ENCODE measurements around the gene LPAR2.
A peak's percentile ranks its signal among the peaks of the same experiment; 100 is the strongest.

The LPAR2 gene

GRCh38 chr19:19653597-19654147 lies 25.7 kb upstream of the LPAR2 start:
- DNase-seq (ENCODE audit: low spot score) = no peak

DNA sequence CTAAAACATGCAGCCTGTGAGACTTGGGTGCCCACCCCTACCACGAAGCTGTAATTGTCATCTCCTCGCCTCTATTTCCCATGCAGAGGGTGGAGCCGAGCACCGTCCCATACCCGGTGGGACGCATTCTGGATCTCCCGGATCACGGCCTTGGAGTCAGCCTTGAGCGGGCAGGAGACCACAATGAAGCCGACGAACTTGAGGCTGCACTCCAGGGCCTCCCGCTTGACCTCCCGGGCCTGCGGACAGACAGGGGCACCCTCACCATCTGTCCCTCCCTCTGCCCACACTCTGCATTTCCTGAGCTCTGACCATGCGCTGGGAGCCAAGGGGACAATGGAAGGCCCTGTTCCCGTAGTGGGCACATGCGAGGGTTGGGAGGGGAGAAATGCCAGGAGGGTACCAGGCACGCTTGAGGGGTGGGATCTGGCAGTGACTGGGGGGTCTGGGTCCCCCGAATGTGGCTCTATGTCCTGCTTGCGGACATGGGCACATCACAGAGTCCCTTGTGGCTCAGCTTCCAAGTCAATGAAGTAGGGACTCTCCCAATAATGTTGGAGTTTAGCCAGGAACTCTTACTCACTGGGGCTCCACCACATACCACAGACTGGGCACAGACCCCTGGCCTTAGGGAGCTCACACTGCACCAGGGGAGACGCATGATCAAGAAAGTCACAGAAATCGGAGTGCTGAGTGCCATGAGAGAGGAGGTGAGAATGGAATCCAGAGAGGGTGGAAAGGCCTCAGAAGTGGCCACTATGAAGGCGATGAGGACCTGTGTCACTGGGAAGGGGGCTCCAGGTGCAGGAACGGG lies 24.7 kb upstream of the LPAR2 start:
- DNase-seq (ENCODE audit: low spot score) = no peak

DNA sequence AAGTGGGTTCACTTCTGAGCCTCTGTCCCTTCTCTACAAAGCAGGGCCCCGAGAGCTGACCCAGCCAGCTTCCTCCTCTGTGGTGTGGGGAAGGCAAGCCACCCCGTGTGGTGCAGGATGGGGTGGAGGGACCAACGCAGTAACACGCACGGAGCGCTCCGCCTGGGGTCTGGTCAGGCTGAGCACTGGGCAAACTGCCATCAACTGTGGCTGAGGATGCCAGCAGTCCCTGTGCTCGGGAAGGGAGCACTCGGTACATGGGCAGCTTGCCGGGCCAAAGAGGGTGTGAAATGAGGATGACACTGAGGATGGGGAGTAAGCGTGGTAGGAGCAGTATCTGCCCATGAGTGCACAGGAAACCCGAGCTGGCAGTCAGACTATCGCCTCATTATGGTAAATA lies 23.1 kb upstream of the LPAR2 start:
- DNase-seq (ENCODE audit: low spot score) = no peak

DNA sequence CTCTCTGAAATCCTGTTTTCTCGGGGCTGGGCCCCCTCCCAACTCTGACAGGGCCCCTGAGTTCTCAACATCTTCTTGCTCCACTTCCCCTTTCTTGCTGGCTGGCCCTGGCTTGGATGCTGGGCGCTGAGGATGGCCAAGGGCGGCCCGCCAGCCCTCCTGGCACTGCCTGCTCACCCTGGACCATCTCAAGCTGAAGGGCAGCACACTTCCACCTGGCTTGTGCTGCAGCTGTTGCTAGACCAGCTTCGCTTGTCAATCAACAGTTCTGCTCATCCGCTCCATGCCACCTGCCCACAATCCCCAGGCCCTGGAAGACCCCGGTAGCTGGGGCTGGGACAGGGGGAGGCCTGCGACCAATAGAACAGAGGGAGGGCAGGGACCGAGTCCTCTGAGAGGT lies 22.3 kb upstream of the LPAR2 start:
- DNase-seq (ENCODE audit: low spot score) = no peak

DNA sequence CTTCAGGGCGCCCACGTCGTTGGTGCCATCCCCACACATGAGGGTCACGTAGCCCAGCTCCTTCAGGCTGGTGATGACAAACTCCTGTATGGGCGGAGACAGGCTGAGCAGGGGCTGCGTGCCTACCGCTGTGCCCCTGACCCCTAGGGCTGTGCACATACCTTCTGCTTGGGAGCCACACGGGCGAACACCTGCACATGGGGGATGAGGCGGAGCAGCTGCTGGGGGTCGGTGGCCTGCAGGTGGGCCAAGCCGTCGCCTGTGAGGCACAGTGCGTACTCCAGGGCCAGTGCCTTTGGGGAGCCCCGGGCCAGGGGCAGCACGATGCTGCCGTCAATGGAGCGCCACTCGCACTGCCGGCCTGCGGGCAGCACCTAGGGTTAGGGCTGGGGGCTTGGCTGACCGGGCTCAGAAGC lies 21.6 kb upstream of the LPAR2 start:
- no peak for DNase-seq (ENCODE audit: low spot score)

GRCh38 chr19:19649155-19649554 lies 21.1 kb upstream of the LPAR2 start:
- no peak for DNase-seq (ENCODE audit: low spot score)

DNA sequence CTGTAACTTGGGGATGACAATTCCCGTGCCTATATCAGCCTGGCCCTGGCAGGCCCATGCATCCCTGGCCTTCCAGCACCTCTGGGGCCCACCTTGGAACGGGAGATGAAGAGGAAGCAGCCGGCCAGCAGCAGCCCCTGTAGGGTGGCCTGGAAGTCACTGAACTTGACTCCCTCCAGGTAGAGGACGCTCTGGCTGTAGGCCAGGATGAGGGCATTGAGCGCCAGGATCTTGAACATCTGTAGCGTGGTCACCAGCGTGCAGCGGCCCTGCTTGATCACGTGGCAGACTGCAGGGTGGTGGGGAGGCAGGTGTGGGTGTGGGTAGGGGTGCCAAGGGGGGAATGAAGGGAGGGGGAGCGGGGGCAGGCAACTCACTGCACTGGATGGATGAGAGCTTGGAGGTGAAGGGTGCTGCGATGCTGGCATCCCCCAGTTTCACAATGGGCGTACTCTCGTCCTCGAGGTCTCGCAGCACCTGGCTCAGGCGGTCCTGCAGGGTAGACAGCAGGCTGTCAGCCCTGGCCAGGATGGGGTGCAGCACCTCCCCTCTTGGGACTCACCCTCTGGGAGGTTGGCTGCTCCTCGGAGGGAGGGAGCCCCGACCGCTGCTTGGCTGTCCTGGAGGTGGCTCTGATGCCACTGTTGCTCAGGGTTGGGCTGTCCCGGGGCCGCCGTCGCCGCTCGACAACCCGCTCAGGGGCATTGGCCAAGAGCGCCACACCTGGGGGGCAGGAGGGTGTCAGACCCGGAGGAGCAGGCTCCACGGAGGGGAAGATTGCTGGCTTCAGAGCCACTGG lies 19.2 kb upstream of the LPAR2 start:
- DNase-seq (ENCODE audit: low spot score) = no peak

DNA sequence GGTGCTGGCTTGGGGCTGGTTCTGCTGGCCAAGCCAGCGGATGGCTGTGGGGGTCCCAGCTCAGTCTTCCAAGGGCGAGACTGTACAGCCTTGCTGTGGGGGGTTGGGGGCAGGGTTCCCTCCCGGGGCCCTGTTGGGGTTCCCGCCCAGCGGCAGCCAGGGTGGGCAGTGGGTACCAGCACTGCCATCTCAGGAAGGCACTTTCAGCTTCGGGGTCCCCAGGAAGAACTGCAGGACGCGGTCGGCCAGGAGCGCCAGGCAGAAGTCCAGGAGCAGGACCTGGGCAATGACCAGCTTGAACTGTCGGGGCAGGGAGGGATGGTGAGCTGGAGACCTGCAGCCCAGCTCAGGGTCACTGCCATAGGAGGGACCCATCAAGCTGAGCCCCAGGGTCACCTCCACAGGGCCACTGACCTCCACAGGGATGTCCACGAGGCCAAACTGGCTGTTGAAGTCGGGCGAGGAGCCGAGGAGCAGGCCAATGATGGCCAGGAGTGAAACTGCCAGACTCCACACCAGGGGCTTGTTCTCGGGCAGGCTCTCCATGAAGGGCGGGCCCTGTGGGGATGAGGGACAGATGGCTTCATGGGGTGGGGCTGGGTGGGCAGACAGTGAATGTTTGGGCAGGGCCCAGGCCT lies 17.3 kb upstream of the LPAR2 start:
- no peak for DNase-seq (ENCODE audit: low spot score)

DNA sequence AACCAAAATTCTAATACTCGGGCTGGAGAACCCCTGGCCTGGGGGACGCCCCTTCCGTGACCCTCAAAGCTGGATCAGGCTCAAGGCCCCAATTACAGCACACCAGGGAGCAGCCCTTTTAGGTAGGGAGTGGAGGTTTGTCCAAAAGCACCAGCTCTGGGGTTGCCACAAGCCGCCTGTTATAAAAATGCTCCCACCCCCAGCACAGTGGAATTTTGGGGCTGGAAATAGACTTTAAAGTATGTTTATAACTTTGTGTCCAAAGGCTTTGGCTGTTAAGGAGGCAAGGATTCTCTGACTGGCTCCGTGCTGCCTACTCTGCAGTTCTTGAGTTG lies 16.0 kb upstream of the LPAR2 start:
- DNase-seq (ENCODE audit: low spot score) = no peak

- DNase-seq (ENCODE audit: low spot score) = peak; percentile 60
Observed at GRCh38 chr19:19643158-19644053, 15.4 kb upstream of the LPAR2 start, which contains the start of gene GMIP. GMIP (minus strand) TSS chr19:19643657; CDS start chr19:19643529, 128 bp downstream.

DNA sequence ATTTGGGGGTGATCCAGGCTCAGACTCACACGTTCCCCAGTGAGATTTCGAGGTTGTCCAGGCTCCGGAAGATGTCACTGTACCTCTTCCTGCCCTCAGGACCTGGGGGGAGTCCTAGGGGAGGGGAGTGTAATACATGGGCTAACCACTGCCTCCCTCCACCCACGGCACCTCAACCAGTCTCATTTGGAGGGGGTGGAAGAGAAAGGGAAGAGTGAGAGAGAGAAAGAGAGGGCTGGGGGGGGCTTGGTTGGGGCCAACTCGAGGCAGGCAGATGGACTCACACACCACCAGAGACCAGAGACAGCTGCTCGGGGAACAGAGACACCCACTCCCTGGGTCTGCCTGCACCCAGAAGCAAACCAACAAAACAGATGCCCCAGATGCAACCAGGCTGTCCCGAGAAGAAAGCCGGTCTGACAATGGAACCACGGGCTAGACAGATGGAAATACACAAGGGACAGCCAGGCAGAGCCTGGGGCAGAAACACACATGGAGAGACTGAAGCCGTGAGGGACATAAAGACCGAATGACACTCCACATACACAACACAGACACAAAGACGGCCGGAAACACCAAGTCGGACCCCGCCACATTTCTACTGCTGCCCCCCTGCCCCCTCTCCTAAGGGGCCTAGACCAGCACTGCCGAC lies 14.6 kb upstream of the LPAR2 start:
- no peak for DNase-seq (ENCODE audit: low spot score)

DNA sequence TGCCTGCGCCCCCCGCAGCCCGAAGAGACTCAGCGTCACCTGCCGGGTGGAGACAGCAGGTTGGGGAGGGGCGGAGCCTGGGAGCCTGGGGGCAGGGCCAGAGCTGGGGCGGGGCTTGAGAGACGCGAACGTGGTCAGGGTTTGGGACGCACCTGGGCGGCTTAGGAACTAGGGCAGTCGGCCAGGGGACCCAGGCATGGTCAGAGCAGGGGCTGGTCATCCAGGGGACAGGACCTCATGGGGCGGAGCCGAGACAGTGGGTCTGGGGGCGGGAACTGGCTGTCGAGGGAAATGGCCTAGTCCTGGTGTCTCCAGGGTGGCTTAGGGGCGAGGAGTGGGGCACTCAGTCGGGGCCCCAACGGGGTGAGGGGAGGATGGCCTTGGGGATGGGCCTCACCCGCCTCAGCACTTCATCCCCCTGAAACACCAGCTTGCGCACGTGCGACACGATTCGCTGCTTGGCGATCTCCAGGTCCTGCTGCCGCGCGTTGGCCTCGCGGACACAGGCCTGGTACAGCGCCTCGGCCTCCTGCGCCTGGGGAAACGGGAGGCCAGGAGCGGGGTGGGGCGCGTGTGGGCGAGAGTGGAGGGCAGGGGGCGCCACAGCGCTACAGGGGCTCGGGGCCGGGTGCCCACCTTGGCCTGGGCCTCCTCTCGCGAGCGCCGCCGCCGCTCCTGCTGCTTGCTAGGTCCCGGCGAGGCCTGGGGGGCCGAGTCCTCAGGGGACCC lies 9.7 kb upstream of the LPAR2 start:
- DNase-seq (ENCODE audit: low spot score) = no peak

DNA sequence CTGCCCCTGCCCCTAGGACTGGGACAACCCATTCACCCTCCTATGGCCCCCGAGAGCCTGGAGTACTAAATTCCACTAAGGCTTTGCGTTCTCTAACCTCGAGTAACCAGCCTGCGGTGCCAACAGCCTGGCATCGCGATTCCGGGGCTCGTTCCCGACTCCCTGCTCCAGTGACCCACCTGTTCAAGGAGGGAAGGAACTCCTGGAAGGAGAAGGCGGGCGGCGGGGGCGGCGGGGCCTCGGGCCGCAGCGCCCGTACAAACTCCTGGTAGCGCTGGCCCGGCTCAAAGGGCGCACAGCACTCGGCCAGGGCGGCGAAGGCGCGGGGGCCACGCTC lies 9.1 kb upstream of the LPAR2 start:
- DNase-seq (ENCODE audit: low spot score) = no peak

GRCh38 chr19:19636573-19637185 lies 8.7 kb upstream of the LPAR2 start:
- DNase-seq (ENCODE audit: low spot score) = no peak

DNA sequence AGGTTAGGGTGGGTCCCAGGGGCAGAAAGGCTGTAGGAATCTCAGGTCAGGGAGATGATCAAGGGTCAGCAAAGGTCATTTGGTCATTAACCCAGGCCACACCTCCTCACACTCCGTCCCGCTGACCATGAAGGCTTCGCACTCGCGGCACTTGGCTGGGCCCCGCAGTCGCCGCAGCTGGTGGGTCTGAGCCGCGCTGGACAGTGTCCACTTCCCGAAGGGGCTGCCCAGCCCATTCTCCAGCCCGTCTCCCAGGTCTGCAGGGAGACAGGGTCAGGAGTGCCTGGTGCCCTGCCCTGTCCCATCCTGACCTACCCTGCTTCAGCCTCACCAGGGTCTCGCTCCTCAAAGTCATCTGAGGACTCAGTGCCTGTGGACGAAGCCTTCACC lies 7.3 kb upstream of the LPAR2 start:
- no peak for DNase-seq (ENCODE audit: low spot score)

DNA sequence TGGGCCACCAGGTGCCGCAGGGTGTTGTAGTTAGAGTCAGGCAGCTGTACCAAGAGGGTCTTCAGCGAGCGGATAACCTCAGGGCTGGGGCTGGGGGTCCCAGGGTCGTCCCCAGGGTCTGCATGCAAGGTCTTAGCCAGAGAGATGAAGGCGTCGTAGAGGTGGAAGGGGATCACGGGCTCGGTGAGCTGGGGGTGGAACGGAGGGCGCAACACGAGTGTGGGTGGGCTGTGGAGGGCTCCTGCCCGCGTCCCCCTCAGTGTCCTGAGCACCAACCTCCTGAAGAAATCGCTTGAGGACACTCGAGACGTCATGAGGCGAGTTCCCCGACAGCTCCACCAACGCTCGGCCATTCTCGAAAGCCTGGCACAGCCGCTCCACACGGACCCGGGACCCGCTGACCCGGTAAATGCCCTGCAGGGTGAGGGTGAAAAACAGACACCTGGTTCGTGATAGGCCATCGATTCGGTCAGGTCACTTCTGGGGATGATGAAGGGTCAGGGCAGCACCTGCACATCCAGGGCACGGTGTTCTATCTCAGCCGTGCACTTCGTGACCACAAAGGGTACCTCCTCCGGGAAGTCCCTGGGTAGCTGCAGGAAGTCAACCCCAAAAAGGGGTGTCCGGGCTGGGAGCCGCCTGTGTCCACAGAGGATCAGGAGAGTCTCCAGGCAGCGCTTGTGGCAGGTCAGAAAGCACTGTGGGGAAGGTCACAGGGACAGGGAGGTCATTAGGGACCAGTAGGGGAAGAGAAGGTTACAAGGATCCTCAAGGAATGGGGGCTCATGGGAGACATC lies 6.7 kb upstream of the LPAR2 start:
- no peak for DNase-seq (ENCODE audit: low spot score)

GRCh38 chr19:19633711-19634515 lies 5.9 kb upstream of the LPAR2 start:
- DNase-seq (ENCODE audit: low spot score) = no peak

DNA sequence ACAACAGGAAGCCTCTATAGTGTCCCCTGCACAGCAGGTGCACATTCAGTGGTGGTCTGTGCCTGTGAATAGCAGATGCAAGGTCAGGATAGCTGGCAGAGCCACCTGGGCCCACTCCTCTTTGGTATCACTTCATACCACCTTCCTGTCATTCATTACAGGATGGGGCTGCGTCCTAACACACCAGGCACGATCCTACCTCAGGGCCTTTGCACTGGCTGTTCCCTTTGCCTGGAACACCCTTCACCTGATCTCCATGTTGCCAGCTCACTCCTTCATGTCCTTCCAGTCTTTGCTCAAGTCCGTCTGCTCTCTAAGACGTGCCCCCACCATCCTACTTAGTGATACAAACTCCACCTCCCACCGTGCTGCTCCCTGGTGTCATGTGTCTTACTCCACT lies 4.6 kb upstream of the LPAR2 start:
- DNase-seq (ENCODE audit: low spot score) = no peak
